ENCODE data around the gene CFAP61. TPM values are rescaled to one million over a fixed set of nuclear protein-coding genes. Genes with fewer than 3 reads are reported as not detected.
"Not testable (repeated sequence)": the region's sequence is repeated elsewhere in the genome, so short reads cannot be mapped to it uniquely, and the experiment has no call there.

Gene CFAP61
- total and polyA plus RNA-seq, 5 experiments from 2014 or later, result not detected

GRCh38 chr20:20343932-20344331 is 291.6 kb downstream of the CFAP61 start:
- peaks cover 0 to 7% (median 0%) of the 10 kb centered on the region in 3 donors for H3K36me3 Mint-ChIP-seq
- H3K9me3 Mint-ChIP-seq, result peaks cover 0 to 19% (median 6%) of the 10 kb centered on the region in 9 donors
- H3K27ac Mint-ChIP-seq, result no peak overlapping the region
- POLR2A ChIA-PET, result no interaction called here
- no peak overlapping the region for H3K4me3 Mint-ChIP-seq
- H3K27me3 Mint-ChIP-seq, result peaks cover 9 to 20% (median 13%) of the 10 kb centered on the region in 5 donors
- H3K4me1 Mint-ChIP-seq, result peaks cover 0 to 2% (median 0%) of the 10 kb centered on the region in 4 donors
- DNase-seq, result no peak
- ATAC-seq, result no peak

DNA sequence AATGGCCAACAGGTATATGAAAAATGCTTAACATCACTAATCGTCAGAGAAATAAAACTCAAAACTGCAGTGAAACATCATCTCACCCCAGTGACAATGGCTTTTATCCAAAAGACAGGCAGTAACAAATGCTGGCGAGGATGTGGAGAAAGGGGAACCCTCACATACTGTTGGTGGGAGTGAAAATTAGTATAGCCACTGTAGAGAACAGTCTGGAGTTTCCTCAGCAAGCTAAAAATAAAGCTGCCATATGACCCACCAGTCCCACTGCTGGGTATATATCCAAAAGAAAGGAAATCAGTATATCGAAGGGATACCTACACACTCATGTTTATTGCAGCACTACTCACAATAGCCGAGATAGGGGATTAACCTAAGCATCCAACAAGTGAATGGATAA is 292.1 kb downstream of the CFAP61 start:
- Mint-ChIP-seq H3K4me1 (peaks cover 0 to 2% (median 0%) of the 10 kb centered on the region in 4 donors), H3K4me3 (no peak overlapping the region), H3K27ac (no peak overlapping the region), H3K9me3 (peaks cover 0 to 19% (median 6%) of the 10 kb centered on the region in 9 donors), H3K36me3 (peaks cover 0 to 7% (median 0%) of the 10 kb centered on the region in 3 donors), H3K27me3 (peaks cover 13 to 24% (median 18%) of the 10 kb centered on the region in 5 donors)
- ATAC-seq (no peak), DNase-seq (no peak)
- POLR2A ChIA-PET, result no interaction called here

GRCh38 chr20:20353576-20353975 is 301.2 kb downstream of the CFAP61 start:
- peaks cover 0 to 2% (median 0%) of the 10 kb centered on the region in 3 donors for H3K36me3 Mint-ChIP-seq
- no peak for ATAC-seq
- H3K27ac Mint-ChIP-seq, result no peak overlapping the region
- POLR2A ChIA-PET, result no interaction called here
- peaks cover 29 to 50% (median 35%) of the 10 kb centered on the region in 5 donors for H3K27me3 Mint-ChIP-seq
- DNase-seq, result no peak
- H3K9me3 Mint-ChIP-seq, result peaks cover 0 to 8% (median 3%) of the 10 kb centered on the region in 9 donors
- no peak overlapping the region for H3K4me3 Mint-ChIP-seq
- H3K4me1 Mint-ChIP-seq, result peaks cover 0 to 2% (median 0%) of the 10 kb centered on the region in 4 donors

- H3K9me3 Mint-ChIP-seq, H3K4me3 Mint-ChIP-seq, POLR2A ChIA-PET, H3K27ac Mint-ChIP-seq, ATAC-seq, DNase-seq, H3K36me3 Mint-ChIP-seq: not testable (repeated sequence)
- Mint-ChIP-seq H3K4me1 (peaks cover 6 to 12% (median 11%) of the 10 kb centered on the region in 4 donors), H3K27me3 (peaks cover 24 to 41% (median 28%) of the 10 kb centered on the region in 5 donors)
Observed at GRCh38 chr20:20355503-20355902, 303.2 kb downstream of the CFAP61 start.

- Mint-ChIP-seq H3K4me1 (peaks cover 9 to 32% (median 27%) of the 10 kb centered on the region in 4 donors), H3K27ac (no peak overlapping the region), H3K27me3 (peaks cover 20 to 54% (median 40%) of the 10 kb centered on the region in 5 donors), H3K9me3 (peaks cover 0 to 3% (median 0%) of the 10 kb centered on the region in 9 donors), H3K36me3 (peaks cover 0 to 2% (median 0%) of the 10 kb centered on the region in 3 donors), H3K4me3 (no peak overlapping the region)
- DNase-seq (no peak), ATAC-seq (no peak)
- POLR2A ChIA-PET, result no interaction called here
Observed at GRCh38 chr20:20358801-20359200, 306.5 kb downstream of the CFAP61 start.

GRCh38 chr20:20359628-20360027 is 307.3 kb downstream of the CFAP61 start:
- H3K9me3 Mint-ChIP-seq, result peaks cover 0 to 2% (median 0%) of the 10 kb centered on the region in 9 donors
- H3K27ac Mint-ChIP-seq, result peak overlapping the region in 1 of 10 donors; percentile 46
- ATAC-seq (no peak), DNase-seq (no peak)
- POLR2A ChIA-PET, result no interaction called here
- peaks cover 14 to 50% (median 36%) of the 10 kb centered on the region in 5 donors for H3K27me3 Mint-ChIP-seq
- H3K4me3 Mint-ChIP-seq, result peak overlapping the region in 3 of 10 donors; percentile 5 to 24 (median 6)
- H3K36me3 Mint-ChIP-seq, result no peaks in the 10 kb centered on the region
- peaks cover 7 to 34% (median 29%) of the 10 kb centered on the region in 4 donors for H3K4me1 Mint-ChIP-seq

DNA sequence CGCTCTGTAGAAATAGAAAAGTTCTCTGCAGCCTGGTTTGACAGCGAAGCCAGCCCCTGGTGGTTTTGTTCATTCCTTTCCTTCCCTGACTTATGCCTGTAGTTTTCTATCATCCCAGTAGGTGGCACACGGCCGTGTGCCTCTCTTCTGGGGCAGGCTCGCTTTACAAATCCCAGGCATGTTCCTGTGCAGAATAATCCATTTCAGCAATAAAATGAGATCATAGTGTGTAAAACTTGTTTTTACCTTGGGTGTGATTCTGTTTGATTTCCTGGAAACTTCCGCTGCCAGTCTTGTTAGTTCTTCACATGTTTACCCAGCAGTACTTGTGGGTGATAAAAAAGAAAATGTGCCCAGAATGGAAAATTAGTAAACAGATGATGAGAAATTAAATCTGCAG is 308.1 kb downstream of the CFAP61 start:
- Mint-ChIP-seq H3K36me3 (no peaks in the 10 kb centered on the region), H3K9me3 (no peaks in the 10 kb centered on the region), H3K4me1 (peaks cover 7 to 34% (median 31%) of the 10 kb centered on the region in 4 donors), H3K4me3 (peak overlapping the region in 8 of 10 donors; percentile 45 to 69 (median 54)), H3K27me3 (peaks cover 17 to 51% (median 39%) of the 10 kb centered on the region in 5 donors), H3K27ac (peak overlapping the region in 2 of 10 donors; percentile 17 to 26)
- DNase-seq (peak in 3 of 10 donors; percentile 2 to 10 (median 5)), ATAC-seq (peak in 1 of 2 donors; percentile 41)
- POLR2A ChIA-PET, result no interaction called here

DNA sequence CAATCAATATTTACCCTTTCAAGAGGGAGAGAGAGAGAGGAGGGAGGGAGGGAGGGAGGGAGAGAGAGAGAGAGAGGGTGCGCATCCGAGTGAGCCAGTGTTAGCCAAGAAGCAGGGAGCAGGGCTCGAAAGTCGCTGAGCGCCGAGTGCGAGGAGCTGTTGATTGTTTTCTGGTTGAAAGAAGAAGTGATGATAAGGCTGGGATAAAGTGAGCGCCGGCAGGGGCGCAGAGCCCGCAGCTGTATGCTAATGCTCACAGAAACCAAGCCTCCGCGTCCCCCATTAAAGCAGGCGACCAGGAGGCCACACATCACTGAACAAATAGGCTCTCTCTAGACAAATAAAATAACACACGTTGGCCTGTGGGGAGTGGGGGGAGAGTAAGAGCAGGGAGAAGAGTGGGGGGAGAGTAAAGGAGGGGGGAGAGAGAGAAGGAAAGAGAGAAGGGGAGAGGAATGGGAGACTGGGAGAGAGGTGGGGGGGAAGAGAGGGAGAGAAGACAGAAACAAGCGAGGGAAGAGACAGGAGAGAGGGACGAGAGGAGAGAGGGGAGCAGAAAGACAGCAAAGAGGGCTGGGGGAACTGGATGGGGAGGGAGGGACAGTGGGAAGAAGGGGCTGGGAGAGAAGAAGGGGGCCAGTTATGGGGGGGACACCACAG is 310.6 kb downstream of the CFAP61 start:
- Mint-ChIP-seq H3K27me3 (peaks cover 20 to 68% (median 49%) of the 10 kb centered on the region in 5 donors), H3K9me3 (no peaks in the 10 kb centered on the region), H3K4me1 (peaks cover 7 to 42% (median 34%) of the 10 kb centered on the region in 4 donors), H3K36me3 (no peaks in the 10 kb centered on the region), H3K4me3 (peak overlapping the region in 2 of 10 donors; percentile 19 to 22), H3K27ac (no peak overlapping the region)
- no peak for ATAC-seq
- DNase-seq, result no peak
- POLR2A ChIA-PET, result no interaction called here

GRCh38 chr20:20363434-20363798 is 311.1 kb downstream of the CFAP61 start:
- DNase-seq (no peak), ATAC-seq (no peak)
- peaks cover 7 to 42% (median 34%) of the 10 kb centered on the region in 4 donors for H3K4me1 Mint-ChIP-seq
- H3K27ac Mint-ChIP-seq, result no peak overlapping the region
- no peaks in the 10 kb centered on the region for H3K36me3 Mint-ChIP-seq
- POLR2A ChIA-PET, result no interaction called here
- H3K4me3 Mint-ChIP-seq, result peak overlapping the region in 1 of 10 donors; percentile 19
- H3K9me3 Mint-ChIP-seq, result no peaks in the 10 kb centered on the region
- peaks cover 20 to 68% (median 49%) of the 10 kb centered on the region in 5 donors for H3K27me3 Mint-ChIP-seq

- POLR2A ChIA-PET, result no interaction called here
- peaks cover 7 to 42% (median 34%) of the 10 kb centered on the region in 4 donors for H3K4me1 Mint-ChIP-seq
- H3K27ac Mint-ChIP-seq, result no peak overlapping the region
- DNase-seq (no peak), ATAC-seq (no peak)
- peaks cover 20 to 64% (median 49%) of the 10 kb centered on the region in 5 donors for H3K27me3 Mint-ChIP-seq
- H3K9me3 Mint-ChIP-seq, result no peaks in the 10 kb centered on the region
- H3K4me3 Mint-ChIP-seq, result no peak overlapping the region
- no peaks in the 10 kb centered on the region for H3K36me3 Mint-ChIP-seq
Observed at GRCh38 chr20:20363799-20364592, 311.7 kb downstream of the CFAP61 start.

DNA sequence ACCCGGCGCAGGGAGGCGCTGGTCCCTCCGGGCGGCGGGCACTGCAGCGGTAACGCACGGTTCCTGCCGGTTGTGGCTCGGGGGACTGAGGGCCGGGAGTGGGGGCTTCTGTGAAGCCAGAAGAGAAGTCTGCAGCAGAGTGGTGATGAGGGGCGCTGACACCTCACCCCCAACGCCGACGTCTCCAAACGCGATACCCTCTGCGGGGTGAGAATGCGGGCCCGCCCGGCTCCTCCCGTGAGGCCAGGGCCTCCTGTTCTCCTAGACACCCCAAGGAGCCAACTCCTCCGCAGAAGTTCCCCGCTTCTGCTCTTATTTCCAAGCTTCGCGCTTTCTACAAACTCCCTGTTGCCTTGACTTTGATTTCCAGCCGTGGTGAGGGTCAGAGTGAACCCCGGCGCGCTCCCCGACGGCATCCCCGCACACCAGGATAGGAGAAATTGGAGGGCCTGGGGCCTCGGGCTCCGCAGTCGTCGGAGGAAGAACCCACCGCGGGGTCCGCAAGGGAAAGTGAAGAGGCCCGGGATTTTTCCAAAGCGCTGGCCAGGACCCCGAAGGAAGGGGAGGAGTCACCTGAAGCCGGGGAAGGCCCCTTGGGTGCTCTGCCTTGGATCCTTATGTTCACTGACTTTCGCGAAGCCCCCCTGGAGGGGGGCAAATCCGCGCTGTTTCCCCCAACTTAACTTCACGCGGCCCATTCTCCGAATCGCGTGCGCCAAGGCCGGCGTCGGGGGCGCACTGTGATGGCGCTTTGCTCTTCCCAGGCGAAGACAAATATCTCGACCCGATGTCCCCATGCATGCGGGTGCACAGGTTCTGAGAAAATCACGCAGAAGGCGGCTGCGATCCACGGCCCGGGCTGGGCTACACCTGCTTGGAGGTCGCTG is 312.5 kb downstream of the CFAP61 start:
- Mint-ChIP-seq H3K36me3 (peaks cover 0 to 1% (median under 1%) of the 10 kb centered on the region in 3 donors), H3K4me3 (no peak overlapping the region), H3K9me3 (peaks cover 0 to 1% (median 0%) of the 10 kb centered on the region in 9 donors), H3K27me3 (peaks cover 20 to 64% (median 47%) of the 10 kb centered on the region in 5 donors), H3K27ac (no peak overlapping the region), H3K4me1 (peaks cover 5 to 38% (median 31%) of the 10 kb centered on the region in 4 donors)
- no peak for DNase-seq
- POLR2A ChIA-PET, result no interaction called here
- no peak for ATAC-seq

DNA sequence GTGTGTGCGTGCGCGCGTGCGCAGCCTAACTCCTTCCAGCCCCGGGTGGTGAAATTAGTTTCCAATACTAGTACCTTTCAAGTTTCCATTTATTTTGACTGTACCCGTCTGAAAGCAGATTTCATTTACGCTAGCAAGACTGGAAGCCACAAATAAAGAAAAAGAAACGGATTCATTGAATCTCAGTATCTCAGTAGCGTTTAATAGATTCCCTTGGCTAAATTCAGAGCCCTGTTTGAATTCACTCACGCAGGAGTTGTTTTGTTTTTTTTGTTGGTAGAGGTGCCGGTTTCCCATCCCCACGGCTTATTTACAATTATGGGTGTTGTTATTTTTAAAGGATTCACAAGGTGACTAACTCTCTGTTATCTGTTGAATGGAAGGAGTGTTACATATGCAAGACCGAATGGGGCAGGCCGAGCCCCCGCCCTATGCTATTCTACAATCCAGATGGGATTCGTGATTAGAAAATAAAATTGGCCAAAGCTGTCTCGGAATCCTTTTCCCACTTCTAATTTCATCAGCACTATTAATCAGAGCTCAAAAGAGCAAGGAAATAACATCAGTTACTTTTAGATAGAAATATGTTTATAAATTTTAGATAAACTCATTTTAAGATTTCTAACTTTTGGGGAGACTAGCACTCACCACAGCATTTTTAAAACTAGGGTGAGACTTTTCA is 313.3 kb downstream of the CFAP61 start:
- H3K4me3 Mint-ChIP-seq, result peak overlapping the region in 2 of 10 donors; percentile 10 to 16
- DNase-seq (no peak), ATAC-seq (no peak)
- peaks cover 0 to 3% (median 0%) of the 10 kb centered on the region in 9 donors for H3K9me3 Mint-ChIP-seq
- H3K27ac Mint-ChIP-seq, result no peak overlapping the region
- H3K4me1 Mint-ChIP-seq, result peaks cover 5 to 35% (median 27%) of the 10 kb centered on the region in 4 donors
- H3K27me3 Mint-ChIP-seq, result peaks cover 22 to 68% (median 48%) of the 10 kb centered on the region in 5 donors
- POLR2A ChIA-PET, result no interaction called here
- H3K36me3 Mint-ChIP-seq, result peaks cover 0 to 5% (median 5%) of the 10 kb centered on the region in 3 donors

Data from naive thymus-derived CD8-positive, alpha-beta T cell (primary cell).